Amniotic epithelial cell (primary cell): ENCODE measurements around the gene UGT2A1.
A peak's percentile ranks its signal among the peaks of the same experiment; 100 is the strongest.
"Not testable (repeated sequence)": the region's sequence is repeated elsewhere in the genome, so short reads cannot be mapped to it uniquely, and the experiment has no call there.

ENCODE experiments used
- DNase-seq: peaks from one replicate; pipeline ENCODE4 v3.0.0-alpha.2; 2010; ENCODE audit warnings: low read depth

UGT2A1 gene

GRCh38 chr4:69653147-69653546 lies at the start of gene UGT2A1:
Gene UGT2A1 (minus strand): TSS chr4:69653247. CDS start chr4:69647644, 5,603 bp downstream.
- DNase-seq = no peak

DNA sequence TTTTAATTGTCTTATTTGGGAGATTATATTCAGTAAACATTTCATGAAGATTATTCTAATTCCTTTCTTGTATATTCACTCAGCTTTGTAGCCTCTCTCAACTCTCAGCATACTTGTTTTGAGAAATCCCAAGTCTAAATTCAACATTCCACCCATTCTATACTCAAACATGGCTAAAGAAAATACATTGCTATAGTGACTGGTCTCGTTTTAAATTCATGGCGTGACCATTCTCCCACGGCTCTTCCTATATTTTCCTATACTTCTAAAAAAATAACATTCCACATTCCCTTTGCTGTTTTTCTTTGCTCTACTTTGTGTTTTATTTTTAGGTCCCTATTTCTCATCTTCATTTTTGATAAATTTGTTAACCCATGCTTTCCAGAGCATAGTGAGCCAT lies 49.2 kb upstream of the UGT2A1 start:
- DNase-seq = no peak

DNA sequence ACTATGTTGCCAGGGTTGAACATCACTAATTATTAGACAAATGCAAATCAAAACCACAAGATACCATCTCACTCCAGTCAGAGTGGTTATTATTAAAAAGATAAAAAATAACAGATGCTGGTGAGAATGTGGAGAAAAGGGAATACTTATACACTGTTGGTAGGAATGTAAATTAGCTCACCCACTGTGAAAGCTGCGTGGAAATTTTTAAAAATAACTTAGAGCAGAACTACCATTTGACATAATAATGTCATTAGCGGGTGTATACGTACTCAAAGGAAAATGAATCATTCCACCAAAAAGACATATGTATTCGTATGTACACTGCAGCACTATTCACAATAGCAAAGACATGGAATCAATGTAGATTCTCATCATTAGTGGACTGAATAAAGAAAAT lies 48.6 kb upstream of the UGT2A1 start:
- DNase-seq = no peak

DNA sequence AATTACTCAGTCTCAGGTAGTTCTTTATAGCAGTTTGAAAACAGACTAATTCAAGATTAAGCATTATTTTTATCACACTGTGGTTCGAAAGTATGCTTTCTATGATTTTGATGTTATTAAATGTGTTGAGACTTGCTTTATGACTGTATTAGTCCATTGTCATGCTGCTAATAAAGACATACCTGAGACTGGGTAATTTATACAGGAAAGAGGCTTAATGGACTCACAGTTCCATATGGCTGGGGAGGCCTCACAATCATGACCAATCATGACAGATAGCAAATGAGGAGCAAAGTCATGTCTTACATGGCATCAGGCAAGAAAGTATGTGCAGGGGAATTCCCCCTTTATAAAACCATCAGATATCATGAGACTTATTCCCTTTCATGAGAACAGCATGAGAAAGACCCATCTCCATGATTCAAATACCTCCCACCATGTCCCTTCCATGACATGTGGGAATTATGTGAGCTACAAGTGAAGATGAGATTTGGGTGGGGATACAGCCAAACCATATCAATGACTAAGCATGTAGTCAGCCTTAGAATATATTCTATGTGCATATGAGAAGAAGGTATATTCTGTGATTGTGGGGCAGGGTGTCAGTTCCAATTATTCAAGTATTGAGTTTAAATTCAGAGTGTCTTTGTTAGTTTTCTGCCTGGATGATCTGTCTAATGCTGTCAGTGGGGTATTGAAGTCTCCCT lies 44.6 kb upstream of the UGT2A1 start:
- no peak for DNase-seq

GRCh38 chr4:69689599-69689998 lies 36.6 kb upstream of the UGT2A1 start:
- DNase-seq = peak; percentile 29

GRCh38 chr4:69684804-69685203 lies 31.8 kb upstream of the UGT2A1 start:
- no peak for DNase-seq

GRCh38 chr4:69668680-69669079 lies 15.6 kb upstream of the UGT2A1 start:
- no peak for DNase-seq

DNA sequence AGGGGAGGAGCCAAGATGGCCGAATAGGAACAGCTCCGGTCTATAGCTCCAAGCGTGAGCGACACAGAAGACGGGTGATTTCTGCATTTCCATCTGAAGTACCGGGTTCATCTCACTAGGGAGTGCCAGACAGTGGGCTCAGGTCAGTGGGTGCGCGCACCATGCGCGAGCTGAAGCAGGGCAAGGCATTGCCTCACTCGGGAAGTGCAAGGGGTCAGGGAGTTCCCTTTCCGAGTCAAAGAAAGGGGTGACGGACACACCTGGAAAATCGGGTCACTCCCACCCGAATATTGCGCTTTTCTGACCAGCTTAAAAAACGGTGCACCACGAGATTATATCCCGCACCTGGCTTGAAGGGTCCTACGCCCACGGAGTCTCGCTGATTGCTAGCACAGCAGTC lies 11.0 kb upstream of the UGT2A1 start:
- not testable (repeated sequence) for DNase-seq

- not testable (repeated sequence) for DNase-seq
Observed at GRCh38 chr4:69661130-69661803, 8.2 kb upstream of the UGT2A1 start.

- no peak for DNase-seq
Observed at GRCh38 chr4:69658133-69658532, 5.1 kb upstream of the UGT2A1 start.

DNA sequence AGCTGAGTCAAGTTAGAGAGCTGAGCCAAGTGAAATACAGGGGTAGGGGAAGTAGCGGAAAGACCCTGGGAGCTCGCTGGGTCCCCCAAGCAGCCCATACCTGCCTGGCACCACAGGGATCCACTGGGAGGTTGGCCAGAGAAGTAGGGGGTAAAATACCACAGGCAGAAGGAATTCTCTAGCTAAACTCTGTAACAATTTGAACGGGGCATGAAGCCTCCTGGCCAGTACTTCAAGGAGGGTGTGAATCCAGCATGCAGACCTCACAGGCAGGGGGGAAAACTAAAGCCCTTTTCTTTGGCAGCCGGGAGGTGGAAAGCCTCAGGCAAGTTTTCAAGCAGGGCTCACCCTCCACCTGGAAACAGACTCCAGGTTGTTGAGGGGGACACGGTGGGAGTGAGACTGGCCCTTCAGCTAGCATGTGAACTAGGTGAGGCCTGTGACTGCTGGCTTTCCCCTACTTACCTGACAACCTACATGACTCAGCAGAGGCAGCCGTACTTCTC lies 3.7 kb upstream of the UGT2A1 start:
- DNase-seq = no peak

GRCh38 chr4:69650872-69651271 lies 2.2 kb downstream of the UGT2A1 start:
- DNase-seq = no peak

- DNase-seq = no peak
Observed at GRCh38 chr4:69649629-69650028, 3.4 kb downstream of the UGT2A1 start.

- DNase-seq = no peak
Observed at GRCh38 chr4:69649207-69649606, 3.8 kb downstream of the UGT2A1 start.

- DNase-seq = no peak
Observed at GRCh38 chr4:69642961-69643360, 10.1 kb downstream of the UGT2A1 start.

DNA sequence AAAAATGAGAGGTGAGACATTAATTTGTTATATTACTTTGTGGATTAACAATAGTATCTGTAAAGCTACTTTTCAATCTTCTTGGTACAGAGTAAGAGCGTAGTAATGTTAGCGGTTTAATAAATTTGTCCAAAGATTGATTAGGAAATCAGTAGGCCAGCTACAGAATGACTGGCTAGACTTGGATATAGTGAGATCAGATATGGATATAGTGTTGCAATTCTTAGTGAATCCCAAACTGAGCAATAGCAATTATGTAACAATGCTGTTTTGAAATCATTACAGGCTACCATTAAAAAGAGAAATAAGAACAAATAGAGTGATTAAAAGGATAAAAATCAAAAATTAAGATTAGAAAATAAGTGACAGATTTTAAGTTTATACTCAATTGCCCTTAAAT lies 12.8 kb downstream of the UGT2A1 start:
- peak; percentile 59 for DNase-seq

- no peak for DNase-seq
Observed at GRCh38 chr4:69639542-69639941, 13.5 kb downstream of the UGT2A1 start, which contains the start of gene UGT2A2. Gene UGT2A2 (minus strand): TSS chr4:69639642. CDS start chr4:69639640, 2 bp downstream.

GRCh38 chr4:69617083-69617694 lies 35.9 kb downstream of the UGT2A1 start:
- peak; percentile 67 for DNase-seq

DNA sequence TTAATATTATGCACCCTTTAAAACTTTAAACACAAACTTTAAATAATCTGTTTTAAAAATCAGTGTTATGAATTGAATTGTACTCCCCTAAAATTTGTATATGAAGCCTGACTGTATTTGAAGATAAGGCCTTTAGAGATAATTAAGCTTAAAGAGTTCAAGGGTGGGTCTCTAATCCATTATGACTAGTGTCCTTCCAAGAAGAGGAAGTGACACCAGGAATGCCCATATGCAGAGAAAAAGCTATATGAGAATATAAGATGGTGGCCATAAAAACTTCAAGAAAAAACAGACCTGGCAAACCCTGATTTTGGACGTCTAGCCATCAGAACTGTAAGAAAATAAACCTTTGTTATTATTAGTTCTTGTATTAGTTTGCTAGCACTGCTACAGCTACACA lies 42.6 kb downstream of the UGT2A1 start:
- no peak for DNase-seq

- no peak for DNase-seq
Observed at GRCh38 chr4:69601065-69601464, 52.0 kb downstream of the UGT2A1 start.

DNA sequence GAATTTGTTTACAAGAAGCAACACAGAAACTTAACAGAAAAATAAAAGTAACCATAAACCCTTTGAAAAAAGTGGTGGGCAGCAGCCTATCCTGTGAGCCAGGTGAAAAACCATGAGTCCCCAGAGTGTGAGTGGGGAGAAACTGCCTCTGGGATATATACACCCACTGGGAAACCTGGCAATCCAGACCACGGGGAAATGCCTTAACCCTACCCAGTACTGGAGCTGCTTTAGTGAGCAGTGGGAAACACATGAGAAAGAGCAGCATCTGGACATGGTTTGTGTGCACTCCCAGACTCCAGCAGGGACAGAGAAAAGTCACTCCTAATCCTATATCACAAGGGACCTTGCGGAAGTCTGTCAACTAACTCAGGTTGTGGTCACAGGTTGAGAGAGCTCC lies 53.0 kb downstream of the UGT2A1 start:
- DNase-seq = no peak

DNA sequence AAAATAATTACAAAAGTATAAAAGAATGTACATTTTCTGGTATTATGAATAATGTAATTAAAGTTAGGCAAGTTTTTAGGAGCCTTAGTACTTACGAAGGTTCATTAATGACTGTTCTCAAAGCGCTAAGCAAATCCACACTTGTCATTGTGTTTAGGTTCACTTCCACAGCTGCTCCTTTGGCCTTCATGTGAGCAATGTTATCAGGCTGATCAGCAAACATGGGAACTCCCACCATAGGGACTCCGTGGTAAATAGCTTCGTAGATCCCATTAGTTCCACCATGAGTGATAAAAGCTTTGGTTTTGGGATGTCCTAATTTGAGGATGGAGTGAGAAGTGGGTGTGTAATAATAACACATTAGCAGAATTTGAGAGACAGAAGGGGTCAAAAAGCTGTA lies 58.7 kb downstream of the UGT2A1 start:
- DNase-seq = no peak

GRCh38 chr4:69591364-69591763 lies 61.7 kb downstream of the UGT2A1 start:
- DNase-seq = no peak
